Vagina (tissue), 2 donors: ENCODE data around the gene TRAF3IP1. TPM values are rescaled to one million over a fixed set of nuclear protein-coding genes. Genes with fewer than 3 reads are reported as not detected.

Source experiments
- DNase-seq, 2 donors: peaks; one replicate each; pipeline ENCODE4 v3.0.0-alpha.2; 2017; ENCODE audit errors: extremely low spot score in 2 of 2
- H3K27ac ChIP-seq: fragments of 200-600 bp; sonication (generic); one replicate; pipeline ENCODE4 v1.5.1; 2019
- H3K27me3 ChIP-seq: fragments of 200-600 bp; sonication (generic); one replicate; pipeline ENCODE4 v1.5.1; 2019
- H3K36me3 ChIP-seq, 2 donors: fragments of 200-600 bp; sonication (generic); one replicate each; pipeline ENCODE4 v1.5.1; 2017 to 2019
- H3K4me1 ChIP-seq: fragments of 200-600 bp; sonication (generic); one replicate; pipeline ENCODE4 v1.5.1; 2019
- H3K4me3 ChIP-seq, 2 donors: fragments of 200-600 bp; sonication (generic); 1 replicate in 1 of 2; 2 replicates in 1 of 2; pipeline ENCODE4 v1.5.1; 2016 to 2019
- H3K9me3 ChIP-seq: fragments of 200-600 bp; sonication (generic); one replicate; pipeline ENCODE4 v1.5.1; 2019
- CTCF ChIP-seq, 3 experiments: fragments of 450-650 bp in 2 of 3; fragments of 200-600 bp in 1 of 3; sonication (generic) in 1 of 3; IDR thresholded peaks; one replicate each; pipeline ENCODE4 v1.5.1; 2017 to 2019; ENCODE audit warnings: antibody characterized with exemption in 3 of 3, mild to moderate bottlenecking in 2 of 3, moderate library complexity in 2 of 3
- POLR2A ChIP-seq, 2 donors: fragments of 450-650 bp; IDR thresholded peaks; one replicate each; pipeline ENCODE4 v1.6.1; 2017; ENCODE audit warnings: antibody characterized with exemption in 2 of 2, mild to moderate bottlenecking in 2 of 2, moderate library complexity in 2 of 2
- POLR2AphosphoS5 ChIP-seq, 2 donors: sonication (generic); formaldehyde crosslinking; IDR thresholded peaks; one replicate each; pipeline ENCODE4 v1.9.0; 2017; ENCODE audit warnings: antibody characterized with exemption in 2 of 2, mild to moderate bottlenecking in 2 of 2, low read depth in 1 of 2; ENCODE audit not compliant: insufficient read depth in 1 of 2
- intact Hi-C: fragments of 100-400 bp; cut with DNase I; formaldehyde crosslinking; loops from one replicate; pipeline ENCODE4 v1.15.1; 2023
- total RNA-seq: library from RNA; depleted of rRNA; stranded (reverse); fragments of >200 nt; gene quantifications from one replicate; pipeline ENCODE4 v1.2.3, GENCODE V29; 2016

TRAF3IP1 gene
- total RNA-seq, 1 donor from 2014 or later, result 10.3 TPM

GRCh38 chr2:238295144-238296112 is 24.9 kb upstream of the TRAF3IP1 start:
- TF ChIP-seq POLR2AphosphoS5 (IDR thresholded peaks at IDR 0.05; ENCODE audit: insufficient read depth in 1 of 2, low read depth in 1 of 2) (no peak), CTCF (IDR thresholded peaks at IDR 0.05) (no peak), POLR2A (IDR thresholded peaks at IDR 0.05) (no peak)
- intact Hi-C loops, result no loop called here
- Histone ChIP-seq H3K36me3 (no peaks in the 10 kb centered on the region), H3K27me3 (no peaks in the 10 kb centered on the region), H3K4me1 (peaks cover 20% of the 10 kb centered on the region), H3K27ac (no peak overlapping the region), H3K4me3 (no peak overlapping the region), H3K9me3 (no peaks in the 10 kb centered on the region)
- DNase-seq, result no peak

GRCh38 chr2:238296638-238297457 is 23.5 kb upstream of the TRAF3IP1 start:
- peaks cover 13% of the 10 kb centered on the region for H3K4me1 ChIP-seq
- DNase-seq, result no peak
- intact Hi-C loops, result no loop called here
- no peaks in the 10 kb centered on the region for H3K9me3 ChIP-seq
- H3K4me3 ChIP-seq, result no peak overlapping the region
- TF ChIP-seq CTCF (IDR thresholded peaks at IDR 0.05), result no peak
- TF ChIP-seq POLR2AphosphoS5 (IDR thresholded peaks at IDR 0.05; ENCODE audit: insufficient read depth in 1 of 2, low read depth in 1 of 2), result no peak
- TF ChIP-seq POLR2A (IDR thresholded peaks at IDR 0.05), result no peak
- no peaks in the 10 kb centered on the region for H3K36me3 ChIP-seq
- no peak overlapping the region for H3K27ac ChIP-seq
- H3K27me3 ChIP-seq, result no peaks in the 10 kb centered on the region

- intact Hi-C loops, result no loop called here
- no peak for DNase-seq
- Histone ChIP-seq H3K27ac (no peak overlapping the region), H3K27me3 (no peaks in the 10 kb centered on the region), H3K9me3 (no peaks in the 10 kb centered on the region), H3K4me1 (peaks cover 13% of the 10 kb centered on the region), H3K36me3 (no peaks in the 10 kb centered on the region), H3K4me3 (no peak overlapping the region)
- no peak for TF ChIP-seq POLR2A (IDR thresholded peaks at IDR 0.05)
- TF ChIP-seq POLR2AphosphoS5 (IDR thresholded peaks at IDR 0.05; ENCODE audit: insufficient read depth in 1 of 2, low read depth in 1 of 2), result no peak
- no peak for TF ChIP-seq CTCF (IDR thresholded peaks at IDR 0.05)
These were observed 20.5 kb upstream of the TRAF3IP1 start for GRCh38 chr2:238299803-238300202.

- H3K9me3 ChIP-seq, result no peaks in the 10 kb centered on the region
- no peaks in the 10 kb centered on the region for H3K27me3 ChIP-seq
- H3K4me3 ChIP-seq, result no peak overlapping the region
- intact Hi-C loops, result no loop called here
- H3K27ac ChIP-seq, result no peak overlapping the region
- no peaks in the 10 kb centered on the region for H3K36me3 ChIP-seq
- H3K4me1 ChIP-seq, result peaks cover 13% of the 10 kb centered on the region
- TF ChIP-seq POLR2A (IDR thresholded peaks at IDR 0.05) (no peak), POLR2AphosphoS5 (IDR thresholded peaks at IDR 0.05; ENCODE audit: insufficient read depth in 1 of 2, low read depth in 1 of 2) (no peak), CTCF (IDR thresholded peaks at IDR 0.05) (no peak)
- no peak for DNase-seq
These were observed 18.2 kb upstream of the TRAF3IP1 start for GRCh38 chr2:238302087-238302486.
